ENCODE results near the gene GBE1. TPM values are rescaled to one million over a fixed set of nuclear protein-coding genes. Genes with fewer than 3 reads are reported as not detected.
A peak's percentile ranks its signal among the peaks of the same experiment; 100 is the strongest.

GBE1 gene
- total and polyA plus RNA-seq, 10 of the 15 experiments (the other 5 are each of a cell fraction or from before 2014, with no cell fraction given), result 21.4 to 62.2 (median 41.5) TPM

DNA sequence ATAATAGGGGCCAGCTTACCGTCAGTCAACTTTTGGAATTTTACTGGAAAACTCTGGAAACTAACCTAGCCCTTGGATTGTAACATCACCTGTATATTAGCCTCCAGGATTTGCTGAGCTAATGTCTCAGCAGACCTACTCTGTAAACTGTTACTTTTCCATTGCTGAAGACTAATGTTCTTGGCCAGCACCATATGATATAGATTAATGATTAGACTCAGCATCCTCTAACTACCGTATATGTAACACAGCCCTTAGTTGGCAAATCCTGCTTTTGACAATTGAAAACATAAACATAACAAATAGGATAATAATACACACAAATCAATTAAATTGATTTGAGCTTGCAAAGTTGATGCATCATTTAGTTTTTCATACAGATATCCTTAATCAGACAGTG is 26.6 kb upstream of the GBE1 start:
- ChIA-PET CTCF (interaction anchor here (1.0 to 1.6 kb wide), 4 partner anchors 17 to 43 kb away, joined by 3 to 4 read pairs (median 3); no protein-coding TSS in a partner anchor), POLR2A (interaction anchor here (1.2 kb wide), 1 partner anchor 35 kb away, joined by 3 read pairs; no protein-coding TSS in a partner anchor), RAD21 (ENCODE audit: unreplicated experiment) (interaction anchor here (0.9 to 2.6 kb wide), 4 partner anchors 9 to 34 kb away, joined by 3 to 8 read pairs (median 6); partner anchors contain the start of gene GBE1), SMC1A (ENCODE audit: uncharacterized antibody, unreplicated experiment) (interaction anchor here (0.6 to 3.1 kb wide), 15 partner anchors 10 to 121 kb away, joined by 3 to 18 read pairs (median 3); partner anchors contain the start of gene GBE1)
- no peaks in the 10 kb centered on the region for H3K36me3 ChIP-seq (ENCODE audit: control insufficient read depth in 2 of 2, insufficient read depth in 2 of 2, low read length in 1 of 2)
- peak overlapping the region; percentile 68 for H3K4me2 ChIP-seq (ENCODE audit: control insufficient read depth, insufficient read depth)
- no peak for DNase-seq (ENCODE audit: low read depth, low spot score)
- no peaks in the 10 kb centered on the region for H3K79me2 ChIP-seq (ENCODE audit: control insufficient read depth, insufficient read depth, low read length)
- intact Hi-C loops (cut with micrococcal nuclease; ENCODE audit: unreplicated experiment) (loop anchor here (2.0 kb wide), 3 partner anchors 27 to 37 kb away; partner anchors contain the start of gene GBE1), in situ Hi-C loops (cut with MboI) (no loop called here)
- ATAC-seq, result peak; percentile 39
- no peak overlapping the region; the same call in 1 of the 2 replicates for H3K4me3 ChIP-seq
- no TSS peak for BruUV-seq (replicated peaks)
- H3K4me1 ChIP-seq (ENCODE audit: control insufficient read depth, insufficient read depth, low read length), result peaks cover 16% of the 10 kb centered on the region
- WGBS (ENCODE audit: insufficient coverage, insufficient replicate concordance, low lambda C conversion rate, missing lambda C conversion rate), result 98% methylated on average over 2 of the region's 2 CpGs
- H3K27ac ChIP-seq (ENCODE audit: control insufficient read depth, insufficient read depth), result peak overlapping the region; percentile 69
- FAIRE-seq, result no peak
- H3K9ac ChIP-seq (ENCODE audit: control insufficient read depth, insufficient read depth, low read length), result no peak overlapping the region
- peak overlapping the region; percentile 37; the same call in 1 of the 2 replicates for H2AFZ ChIP-seq (ENCODE audit: control insufficient read depth, low read depth, low read length)
- no peaks in the 10 kb centered on the region for H4K20me1 ChIP-seq (ENCODE audit: control insufficient read depth, insufficient read depth)
- peaks cover 14% of the 10 kb centered on the region for H3K9me3 ChIP-seq (replicated peaks; ENCODE audit: control insufficient read depth, insufficient read depth, low read length)
- H3K27me3 ChIP-seq (replicated peaks in 1 of 2; ENCODE audit: control insufficient read depth in 2 of 2, insufficient read depth in 2 of 2, low read length in 1 of 2), result no peaks in the 10 kb centered on the region
- TF ChIP-seq NR2F1 (conservative IDR thresholded peaks at IDR 0.05), result no peak
- no peak for TF ChIP-seq ZNF384 (IDR thresholded peaks at IDR 0.05; ENCODE audit: borderline replicate concordance, low read depth, low read length)
- TF ChIP-seq, protein P1, sequence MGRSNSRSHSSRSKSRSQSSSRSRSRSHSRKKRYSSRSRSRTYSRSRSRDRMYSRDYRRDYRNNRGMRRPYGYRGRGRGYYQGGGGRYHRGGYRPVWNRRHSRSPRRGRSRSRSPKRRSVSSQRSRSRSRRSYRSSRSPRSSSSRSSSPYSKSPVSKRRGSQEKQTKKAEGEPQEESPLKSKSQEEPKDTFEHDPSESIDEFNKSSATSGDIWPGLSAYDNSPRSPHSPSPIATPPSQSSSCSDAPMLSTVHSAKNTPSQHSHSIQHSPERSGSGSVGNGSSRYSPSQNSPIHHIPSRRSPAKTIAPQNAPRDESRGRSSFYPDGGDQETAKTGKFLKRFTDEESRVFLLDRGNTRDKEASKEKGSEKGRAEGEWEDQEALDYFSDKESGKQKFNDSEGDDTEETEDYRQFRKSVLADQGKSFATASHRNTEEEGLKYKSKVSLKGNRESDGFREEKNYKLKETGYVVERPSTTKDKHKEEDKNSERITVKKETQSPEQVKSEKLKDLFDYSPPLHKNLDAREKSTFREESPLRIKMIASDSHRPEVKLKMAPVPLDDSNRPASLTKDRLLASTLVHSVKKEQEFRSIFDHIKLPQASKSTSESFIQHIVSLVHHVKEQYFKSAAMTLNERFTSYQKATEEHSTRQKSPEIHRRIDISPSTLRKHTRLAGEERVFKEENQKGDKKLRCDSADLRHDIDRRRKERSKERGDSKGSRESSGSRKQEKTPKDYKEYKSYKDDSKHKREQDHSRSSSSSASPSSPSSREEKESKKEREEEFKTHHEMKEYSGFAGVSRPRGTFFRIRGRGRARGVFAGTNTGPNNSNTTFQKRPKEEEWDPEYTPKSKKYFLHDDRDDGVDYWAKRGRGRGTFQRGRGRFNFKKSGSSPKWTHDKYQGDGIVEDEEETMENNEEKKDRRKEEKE (IDR thresholded peaks at IDR 0.05), result no peak
- TF ChIP-seq CTCF (IDR thresholded peaks at IDR 0.05 in 2 of 3, conservative IDR thresholded peaks at IDR 0.05 in 1 of 3; ENCODE audit: control insufficient read depth in 2 of 3, extremely low read depth in 1 of 3, insufficient read depth in 1 of 3, low read depth in 3 of 3, low read length in 3 of 3), result no peak
- TF ChIP-seq TCF7 (IDR thresholded peaks at IDR 0.05; ENCODE audit: borderline replicate concordance), result no peak
- TF ChIP-seq, protein P2, sequence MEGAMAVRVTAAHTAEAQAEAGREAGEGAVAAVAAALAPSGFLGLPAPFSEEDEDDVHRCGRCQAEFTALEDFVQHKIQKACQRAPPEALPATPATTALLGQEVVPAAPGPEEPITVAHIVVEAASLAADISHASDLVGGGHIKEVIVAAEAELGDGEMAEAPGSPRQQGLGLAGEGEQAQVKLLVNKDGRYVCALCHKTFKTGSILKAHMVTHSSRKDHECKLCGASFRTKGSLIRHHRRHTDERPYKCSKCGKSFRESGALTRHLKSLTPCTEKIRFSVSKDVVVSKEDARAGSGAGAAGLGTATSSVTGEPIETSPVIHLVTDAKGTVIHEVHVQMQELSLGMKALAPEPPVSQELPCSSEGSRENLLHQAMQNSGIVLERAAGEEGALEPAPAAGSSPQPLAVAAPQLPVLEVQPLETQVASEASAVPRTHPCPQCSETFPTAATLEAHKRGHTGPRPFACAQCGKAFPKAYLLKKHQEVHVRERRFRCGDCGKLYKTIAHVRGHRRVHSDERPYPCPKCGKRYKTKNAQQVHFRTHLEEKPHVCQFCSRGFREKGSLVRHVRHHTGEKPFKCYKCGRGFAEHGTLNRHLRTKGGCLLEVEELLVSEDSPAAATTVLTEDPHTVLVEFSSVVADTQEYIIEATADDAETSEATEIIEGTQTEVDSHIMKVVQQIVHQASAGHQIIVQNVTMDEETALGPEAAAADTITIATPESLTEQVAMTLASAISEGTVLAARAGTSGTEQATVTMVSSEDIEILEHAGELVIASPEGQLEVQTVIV (IDR thresholded peaks at IDR 0.05; ENCODE audit: borderline replicate concordance, partially characterized antibody), result no peak
- TF ChIP-seq RAD21 (IDR thresholded peaks at IDR 0.05; ENCODE audit: insufficient read depth, low read depth, low read length), result no peak
- no peak for TF ChIP-seq SREBF2 (IDR thresholded peaks at IDR 0.05; ENCODE audit: low read length)
- no peak for TF ChIP-seq PAX5 (IDR thresholded peaks at IDR 0.05; ENCODE audit: borderline replicate concordance, low read depth, low read length)
- TF ChIP-seq E2F4 (IDR thresholded peaks at IDR 0.05; ENCODE audit: low read depth, low read length), result no peak
- TF ChIP-seq MYB (IDR thresholded peaks at IDR 0.05; ENCODE audit: borderline replicate concordance, low read depth, low read length), result no peak
- TF ChIP-seq KAT2A (conservative IDR thresholded peaks at IDR 0.05; ENCODE audit: control insufficient read depth, low read depth, low read length), result no peak
- TF ChIP-seq ASH2L (IDR thresholded peaks at IDR 0.05; ENCODE audit: borderline replicate concordance, low read depth), result no peak
- no peak for TF ChIP-seq ZZZ3 (IDR thresholded peaks at IDR 0.05; ENCODE audit: control insufficient read depth, insufficient read length, low read depth)
